Adrenal gland (tissue), 12 donors: ENCODE measurements around the gene PRMT5. TPM values are rescaled to one million over a fixed set of nuclear protein-coding genes. Genes with fewer than 3 reads are reported as not detected.

ENCODE experiments used
- DNase-seq, 7 donors: peaks; one replicate each; pipeline ENCODE4 v3.0.0-alpha.2; 2019 to 2020
- H3K27ac ChIP-seq, 5 donors: fragments of 200-600 bp; sonication (generic) in 4 of 5; 1 replicate in 3 of 5; 2 replicates in 2 of 5; pipeline versions ENCODE4 v1.5.1 to v1.8.0; 2016 to 2020; ENCODE audit warnings: mild to moderate bottlenecking in 1 of 5
- H3K27me3 ChIP-seq: fragments of 200-600 bp; 2 replicates; pipeline ENCODE4 v1.8.0; 2021
- H3K36me3 ChIP-seq, 2 donors: fragments of 200-600 bp; replicated peaks in 1 of 2; 1 replicate in 1 of 2; 2 replicates in 1 of 2; pipeline versions ENCODE4 v1.5.1 to v1.8.0; 2018 to 2022
- H3K4me1 ChIP-seq, 2 donors: fragments of 200-600 bp; replicated peaks in 1 of 2; 1 replicate in 1 of 2; 2 replicates in 1 of 2; pipeline versions ENCODE4 v1.5.1 to v1.8.0; 2018 to 2021
- H3K4me3 ChIP-seq, 4 donors: fragments of 200-600 bp; sonication (generic) in 3 of 4; one replicate each; pipeline ENCODE4 v1.5.1; 2016 to 2018
- H3K9me3 ChIP-seq, 3 donors: fragments of 200-600 bp; sonication (generic) in 1 of 3; replicated peaks in 1 of 3; 1 replicate in 2 of 3; 2 replicates in 1 of 3; pipeline versions ENCODE4 v1.5.1 to v1.8.0; 2016 to 2021
- POLR2A ChIP-seq, 2 donors: fragments of 450-650 bp; IDR thresholded peaks; one replicate each; pipeline ENCODE4 v1.6.1; 2017; ENCODE audit warnings: antibody characterized with exemption in 2 of 2, mild to moderate bottlenecking in 2 of 2, moderate library complexity in 1 of 2
- WGBS, 4 donors: extraction: QIAGEN DNeasy Blood & Tissue Kit in 2 of 4; methylation state at CpG; one replicate each; pipeline versions ENCODE4 v1.1.5 to v1.1.7; 2013 to 2017; 5-methylcytosine and 5-hydroxymethylcytosine counted together
- intact Hi-C, 2 donors: fragments of 100-400 bp; cut with DNase I; formaldehyde crosslinking; loops; one replicate each; pipeline versions ENCODE4 v1.14.1 to v1.15.0; 2022 to 2023
- polyA plus RNA-seq, 3 donors: library from polyadenylated mRNA; stranded (reverse); fragments of 200-250 nt in 2 of 3; fragments of 350-450 nt in 1 of 3; fragmentation: Illumina TruSeq in 1 of 3; extraction: RNeasy Lipid Tissue Mini Kit (QIAGEN cat#74804) in 1 of 3; gene quantifications; one replicate each; pipeline ENCODE4 v1.2.3, GENCODE V29; 2013 to 2014
- total RNA-seq, 9 donors: library from RNA; depleted of rRNA in 4 of 9; stranded (reverse); fragments of >200 nt in 4 of 9; fragments of 120-200 nt in 1 of 9; fragmentation: NEBNext Ultra II Directional in 1 of 9; extraction: Animal tissue kit (Norgen Biotek cat#: 25700) in 1 of 9; gene quantifications; one replicate each; pipeline versions ENCODE4 v1.1.0 to v1.2.4, GENCODE V29; 2013 to 2023
- TF ChIP-seq, protein P1 (sequence below), 6 experiments: fragments of 450-650 bp in 4 of 6; fragments of 200-600 bp in 2 of 6; sonication (generic) in 1 of 6; IDR thresholded peaks; 1 replicate in 5 of 6; 2 replicates in 1 of 6; pipeline versions ENCODE4 v1.5.1 to v1.8.0; 2016 to 2021; ENCODE audit warnings: antibody characterized with exemption in 6 of 6, mild to moderate bottlenecking in 2 of 6, moderate library complexity in 1 of 6
- donor health status: healthy with polysubstance abuse.
- donor health status: Bipolar disorder and iron deficiency.
- donor health status: DM: yes; HTN: yes; CAD: no.
- donor health status: DM: no; HTN: no; CAD: no.
- donor health status: DM: no; HTN: no; CAD: no.
- donor health status: DM: yes; HTN: yes; CAD: no.

PRMT5 gene
- total and polyA plus RNA-seq, 12 donors: 20.9 to 134 (median 62.8) TPM

DNA sequence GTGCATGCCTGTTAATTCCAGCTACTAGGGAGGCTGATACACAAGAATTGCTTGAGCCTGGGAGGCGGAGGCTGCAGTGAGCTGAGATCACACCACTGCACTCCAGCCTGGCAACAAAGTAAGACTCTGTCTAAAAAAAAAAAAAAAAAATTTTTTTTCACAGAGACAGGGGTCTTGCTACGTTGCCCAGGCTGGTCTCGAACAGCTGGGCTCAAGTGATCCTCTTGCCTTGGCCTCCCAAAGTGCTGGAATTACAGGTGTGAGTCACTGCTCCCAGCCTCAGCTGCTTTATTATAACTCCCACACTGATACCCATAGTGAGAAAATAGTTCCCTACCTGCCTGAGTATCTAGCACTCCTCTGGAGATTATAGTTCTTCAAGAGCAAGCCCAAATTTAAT, 16.5 kb upstream of the PRMT5 start:
- WGBS, 4 donors: 98 to 100% (median 98%) methylated on average over 3 of the region's 3 CpGs
- Histone ChIP-seq H3K4me1 (no peaks in the 10 kb centered on the region), H3K27me3 (no peaks in the 10 kb centered on the region), H3K9me3 (no peaks in the 10 kb centered on the region), H3K36me3 (peaks cover 0 to 28% of the 10 kb centered on the region in 2 donors), H3K27ac (no peak overlapping the region), H3K4me3 (no peak overlapping the region)
- no peak for DNase-seq
- intact Hi-C loops: no loop called here
- TF ChIP-seq POLR2A (IDR thresholded peaks at IDR 0.05): no peak
- TF ChIP-seq, protein P1, sequence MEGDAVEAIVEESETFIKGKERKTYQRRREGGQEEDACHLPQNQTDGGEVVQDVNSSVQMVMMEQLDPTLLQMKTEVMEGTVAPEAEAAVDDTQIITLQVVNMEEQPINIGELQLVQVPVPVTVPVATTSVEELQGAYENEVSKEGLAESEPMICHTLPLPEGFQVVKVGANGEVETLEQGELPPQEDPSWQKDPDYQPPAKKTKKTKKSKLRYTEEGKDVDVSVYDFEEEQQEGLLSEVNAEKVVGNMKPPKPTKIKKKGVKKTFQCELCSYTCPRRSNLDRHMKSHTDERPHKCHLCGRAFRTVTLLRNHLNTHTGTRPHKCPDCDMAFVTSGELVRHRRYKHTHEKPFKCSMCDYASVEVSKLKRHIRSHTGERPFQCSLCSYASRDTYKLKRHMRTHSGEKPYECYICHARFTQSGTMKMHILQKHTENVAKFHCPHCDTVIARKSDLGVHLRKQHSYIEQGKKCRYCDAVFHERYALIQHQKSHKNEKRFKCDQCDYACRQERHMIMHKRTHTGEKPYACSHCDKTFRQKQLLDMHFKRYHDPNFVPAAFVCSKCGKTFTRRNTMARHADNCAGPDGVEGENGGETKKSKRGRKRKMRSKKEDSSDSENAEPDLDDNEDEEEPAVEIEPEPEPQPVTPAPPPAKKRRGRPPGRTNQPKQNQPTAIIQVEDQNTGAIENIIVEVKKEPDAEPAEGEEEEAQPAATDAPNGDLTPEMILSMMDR (IDR thresholded peaks at IDR 0.05): no peak

DNA sequence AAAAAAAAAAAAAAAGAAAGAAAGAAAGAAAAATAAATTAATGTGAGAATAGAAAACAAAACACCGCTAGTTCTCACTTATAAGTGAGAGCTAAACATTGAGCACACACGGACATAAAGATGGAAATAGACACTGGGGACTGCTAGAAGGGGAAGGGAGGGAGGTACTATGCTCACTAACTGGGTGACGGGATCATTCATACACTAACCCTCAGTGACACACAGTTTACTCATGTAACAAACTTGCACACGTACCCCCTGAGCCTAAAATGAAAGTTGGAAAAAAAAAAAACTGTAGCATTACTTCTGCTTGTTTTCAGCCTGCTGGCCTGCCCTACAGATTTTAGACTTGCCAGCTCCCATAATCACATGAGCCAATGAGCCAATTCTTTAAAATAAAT, 10.5 kb upstream of the PRMT5 start:
- 96 to 97% (median 96%) methylated on average over 4 of the region's 4 CpGs for WGBS, 4 donors
- no peak overlapping the region for H3K27ac ChIP-seq
- no peaks in the 10 kb centered on the region for H3K4me1 ChIP-seq
- no peaks in the 10 kb centered on the region for H3K9me3 ChIP-seq
- no peaks in the 10 kb centered on the region for H3K27me3 ChIP-seq
- H3K36me3 ChIP-seq: no peaks in the 10 kb centered on the region
- DNase-seq: no peak
- no peak for TF ChIP-seq POLR2A (IDR thresholded peaks at IDR 0.05)
- TF ChIP-seq, protein P1 (IDR thresholded peaks at IDR 0.05): no peak
- intact Hi-C loops: loop anchor here in 1 of 2 donors (10.0 kb wide), 1 partner anchor 45 kb away; the partner anchor contains the start of gene AJUBA
- no peak overlapping the region for H3K4me3 ChIP-seq

DNA sequence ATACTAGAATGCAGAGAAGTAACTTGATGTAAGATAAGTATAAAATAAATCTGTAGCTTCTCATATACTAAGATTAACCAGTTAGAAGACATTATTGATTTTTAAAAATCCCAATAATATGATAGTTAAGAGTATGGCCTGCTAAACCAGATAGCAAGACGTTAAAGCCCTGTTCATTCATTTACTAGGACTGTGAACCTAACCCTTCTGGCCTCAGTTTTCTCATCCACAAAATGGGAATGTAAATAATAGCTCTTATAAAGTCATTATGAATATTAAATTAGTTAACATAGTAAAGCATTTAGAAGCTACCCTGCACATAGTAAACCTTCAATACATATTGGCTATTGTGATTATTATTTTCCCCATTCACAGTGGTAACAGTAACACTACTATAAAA, 6.0 kb upstream of the PRMT5 start:
- TF ChIP-seq, protein P1 (IDR thresholded peaks at IDR 0.05): no peak
- TF ChIP-seq POLR2A (IDR thresholded peaks at IDR 0.05): no peak
- Histone ChIP-seq H3K4me1 (no peaks in the 10 kb centered on the region), H3K27ac (no peak overlapping the region), H3K9me3 (no peaks in the 10 kb centered on the region), H3K27me3 (no peaks in the 10 kb centered on the region), H3K4me3 (no peak overlapping the region), H3K36me3 (no peaks in the 10 kb centered on the region)
- 82 to 97% (median 85%) methylated on average over 1 of the region's 1 CpG for WGBS, 4 donors
- intact Hi-C loops: loop anchor here in 1 of 2 donors (10.0 kb wide), 1 partner anchor 50 kb away; the partner anchor contains the start of gene AJUBA
- no peak for DNase-seq

DNA sequence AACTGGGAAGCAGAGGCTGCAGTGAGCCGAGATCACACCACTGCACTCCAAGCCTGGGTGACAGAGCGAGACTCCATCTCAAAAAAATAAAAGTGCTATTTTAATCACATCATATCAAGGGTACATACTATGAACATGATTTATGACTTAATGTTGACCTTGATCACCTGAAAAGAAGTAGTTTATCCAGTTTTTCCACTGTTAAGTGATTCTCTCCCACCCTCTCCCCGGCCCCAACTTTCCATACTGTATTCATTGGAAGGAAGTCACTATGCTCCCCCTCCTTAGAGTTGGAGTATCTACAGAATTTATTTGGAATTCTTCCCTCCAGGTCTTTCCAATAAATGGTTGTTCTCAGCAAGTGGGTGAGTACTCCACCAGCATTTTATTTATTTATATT, 3.0 kb upstream of the PRMT5 start:
- no peak overlapping the region for H3K27ac ChIP-seq
- H3K4me3 ChIP-seq: no peak overlapping the region
- no peaks in the 10 kb centered on the region for H3K27me3 ChIP-seq
- DNase-seq: no peak
- no peaks in the 10 kb centered on the region for H3K9me3 ChIP-seq
- peaks cover 0 to 17% of the 10 kb centered on the region in 2 donors for H3K4me1 ChIP-seq
- H3K36me3 ChIP-seq: no peaks in the 10 kb centered on the region
- TF ChIP-seq, protein P1 (IDR thresholded peaks at IDR 0.05): no peak
- no peak for TF ChIP-seq POLR2A (IDR thresholded peaks at IDR 0.05)
- intact Hi-C loops: loop anchor here in 1 of 2 donors (10.0 kb wide), 1 partner anchor 53 kb away; the partner anchor contains the start of gene AJUBA
- 94 to 96% (median 95%) methylated on average over 2 to 3 of the region's 3 CpGs for WGBS, 4 donors
